Sigmoid colon (tissue), 7 donors: ENCODE measurements around the gene FLOT2. TPM values are rescaled to one million over a fixed set of nuclear protein-coding genes. Genes with fewer than 3 reads are reported as not detected.
"Not testable (repeated sequence)": the region's sequence is repeated elsewhere in the genome, so short reads cannot be mapped to it uniquely, and the experiment has no call there.

Experiments
- DNase-seq: peaks from one replicate; pipeline ENCODE4 v3.0.0-alpha.2; 2019
- H3K27ac ChIP-seq, 4 donors: fragments of 200-600 bp; sonication (generic); one replicate each; pipeline ENCODE4 v1.5.1; 2016 to 2019; ENCODE audit warnings: mild to moderate bottlenecking in 1 of 4
- H3K27me3 ChIP-seq, 3 donors: fragments of 200-600 bp; sonication (generic); one replicate each; pipeline ENCODE4 v1.5.1; 2019; ENCODE audit warnings: mild to moderate bottlenecking in 1 of 3
- H3K36me3 ChIP-seq, 4 donors: fragments of 200-600 bp; sonication (generic); one replicate each; pipeline ENCODE4 v1.5.1; 2016 to 2019
- H3K4me1 ChIP-seq, 4 donors: fragments of 200-600 bp; sonication (generic); one replicate each; pipeline ENCODE4 v1.5.1; 2017 to 2019
- H3K4me3 ChIP-seq, 4 donors: fragments of 200-600 bp; sonication (generic); one replicate each; pipeline ENCODE4 v1.5.1; 2017 to 2019; ENCODE audit warnings: mild to moderate bottlenecking in 2 of 4, moderate library complexity in 1 of 4
- H3K9me3 ChIP-seq, 4 donors: fragments of 200-600 bp in 3 of 4; sonication (generic) in 3 of 4; one replicate each; pipeline versions ENCODE4 v1.5.1 to v1.6.1; 2013 to 2019
- CTCF ChIP-seq, 4 experiments: fragments of 450-650 bp in 3 of 4; fragments of 200-600 bp in 1 of 4; IDR thresholded peaks; one replicate each; pipeline ENCODE4 v1.5.1; 2016 to 2019; ENCODE audit warnings: antibody characterized with exemption in 4 of 4, mild to moderate bottlenecking in 3 of 4, moderate library complexity in 2 of 4
- EP300 ChIP-seq, 4 donors: sonication (generic); formaldehyde crosslinking; IDR thresholded peaks; one replicate each; pipeline ENCODE4 v1.6.1; 2017; ENCODE audit warnings: antibody characterized with exemption in 4 of 4
- POLR2A ChIP-seq, 2 donors: fragments of 450-650 bp; IDR thresholded peaks; one replicate each; pipeline ENCODE4 v1.6.1; 2016; ENCODE audit warnings: antibody characterized with exemption in 2 of 2, mild to moderate bottlenecking in 2 of 2, moderate library complexity in 2 of 2
- POLR2AphosphoS5 ChIP-seq, 4 donors: sonication (generic); formaldehyde crosslinking; IDR thresholded peaks; one replicate each; pipeline ENCODE4 v1.6.1; 2017; ENCODE audit warnings: antibody characterized with exemption in 4 of 4
- WGBS, 2 donors: extraction: QIAGEN DNeasy Blood & Tissue Kit; methylation state at CpG; one replicate each; pipeline ENCODE4 v1.1.7; 2013; 5-methylcytosine and 5-hydroxymethylcytosine counted together
- intact Hi-C: fragments of 100-400 bp; cut with DNase I; formaldehyde crosslinking; loops from one replicate; pipeline ENCODE4 v1.15.1; 2023
- polyA plus RNA-seq, 3 donors: library from polyadenylated mRNA; stranded (reverse); fragments of 200-250 nt; gene quantifications; one replicate each; pipeline ENCODE4 v1.2.3, GENCODE V29; 2013
- total RNA-seq, 4 donors: library from RNA; depleted of rRNA; stranded (reverse); fragments of >200 nt; gene quantifications; one replicate each; pipeline ENCODE4 v1.1.0, GENCODE V29; 2016
- donor health status: healthy with polysubstance abuse.
- donor health status: Bipolar disorder and iron deficiency.
- donor health status: healthy.

FLOT2 gene
- total and polyA plus RNA-seq, 7 donors = 27.3 to 91.8 (median 51.5) TPM

GRCh38 chr17:28937044-28937729, 39.7 kb upstream of the FLOT2 start:
- WGBS, 2 donors = 38 to 62% methylated on average over 5 of the region's 5 CpGs
- peaks cover 0 to 89% (median 75%) of the 10 kb centered on the region in 4 donors for H3K4me1 ChIP-seq
- no peak for TF ChIP-seq EP300 (IDR thresholded peaks at IDR 0.05)
- H3K36me3 ChIP-seq = no peaks in the 10 kb centered on the region
- intact Hi-C loops = no loop called here
- no peak for DNase-seq
- peak overlapping the region in 3 of 4 donors; percentile 13 to 38 (median 26) for H3K27ac ChIP-seq
- no peak overlapping the region for H3K4me3 ChIP-seq
- H3K9me3 ChIP-seq = no peaks in the 10 kb centered on the region
- no peaks in the 10 kb centered on the region for H3K27me3 ChIP-seq

GRCh38 chr17:28935744-28936460, 38.4 kb upstream of the FLOT2 start:
- H3K4me1 ChIP-seq = peaks cover 0 to 79% (median 62%) of the 10 kb centered on the region in 4 donors
- 92% methylated on average over 8 of the region's 8 CpGs for WGBS, 2 donors
- H3K9me3 ChIP-seq = no peaks in the 10 kb centered on the region
- no peaks in the 10 kb centered on the region for H3K27me3 ChIP-seq
- H3K27ac ChIP-seq = peak overlapping the region in 1 of 4 donors; percentile 26
- no peaks in the 10 kb centered on the region for H3K36me3 ChIP-seq
- no peak overlapping the region for H3K4me3 ChIP-seq
- TF ChIP-seq POLR2A (IDR thresholded peaks at IDR 0.05) = no peak
- TF ChIP-seq EP300 (IDR thresholded peaks at IDR 0.05) = no peak
- no peak for TF ChIP-seq POLR2AphosphoS5 (IDR thresholded peaks at IDR 0.05)
- TF ChIP-seq CTCF (IDR thresholded peaks at IDR 0.05) = no peak
- DNase-seq = no peak
- intact Hi-C loops = no loop called here

GRCh38 chr17:28934508-28934907, 37.0 kb upstream of the FLOT2 start:
- H3K36me3 ChIP-seq, intact Hi-C loops, H3K9me3 ChIP-seq, H3K4me3 ChIP-seq, H3K27me3 ChIP-seq, DNase-seq, H3K27ac ChIP-seq: not testable (repeated sequence)
- peaks cover 0 to 73% (median 53%) of the 10 kb centered on the region in 4 donors for H3K4me1 ChIP-seq
- 94 to 96% methylated on average over 8 of the region's 8 CpGs for WGBS, 2 donors

- Histone ChIP-seq H3K27me3 (no peaks in the 10 kb centered on the region), H3K36me3 (peaks cover 0 to 19% (median 0%) of the 10 kb centered on the region in 4 donors), H3K4me1 (peaks cover 0 to 35% (median 19%) of the 10 kb centered on the region in 4 donors), H3K9me3 (no peaks in the 10 kb centered on the region), H3K27ac (no peak overlapping the region), H3K4me3 (no peak overlapping the region)
- WGBS, 2 donors = 98% methylated on average over 2 of the region's 2 CpGs
- TF ChIP-seq POLR2AphosphoS5 (IDR thresholded peaks at IDR 0.05) = no peak
- TF ChIP-seq CTCF (IDR thresholded peaks at IDR 0.05) = no peak
- no peak for TF ChIP-seq POLR2A (IDR thresholded peaks at IDR 0.05)
- TF ChIP-seq EP300 (IDR thresholded peaks at IDR 0.05) = no peak
- intact Hi-C loops = no loop called here
- no peak for DNase-seq
Measured at GRCh38 chr17:28929787-28930186, 32.3 kb upstream of the FLOT2 start.

GRCh38 chr17:28928061-28928460, 30.5 kb upstream of the FLOT2 start:
- peaks cover 0 to 25% (median 17%) of the 10 kb centered on the region in 4 donors for H3K4me1 ChIP-seq
- DNase-seq = no peak
- H3K4me3 ChIP-seq = no peak overlapping the region
- H3K27me3 ChIP-seq = no peaks in the 10 kb centered on the region
- H3K27ac ChIP-seq = no peak overlapping the region
- H3K36me3 ChIP-seq = peaks cover 2 to 37% (median 5%) of the 10 kb centered on the region in 4 donors
- intact Hi-C loops = no loop called here
- H3K9me3 ChIP-seq = no peaks in the 10 kb centered on the region
- WGBS, 2 donors = 90 to 94% methylated on average over 2 of the region's 2 CpGs
- TF ChIP-seq EP300 (IDR thresholded peaks at IDR 0.05) (no peak), POLR2AphosphoS5 (IDR thresholded peaks at IDR 0.05) (no peak), POLR2A (IDR thresholded peaks at IDR 0.05) (no peak), CTCF (IDR thresholded peaks at IDR 0.05) (no peak)
